Fibroblast of pulmonary artery (primary cell): ENCODE results near the gene PIK3CD.

ENCODE experiments used
- DNase-seq: peaks from one replicate; pipeline ENCODE4 v3.0.0-alpha.2; 2010; ENCODE audit warnings: low read depth
- H3K4me3 ChIP-seq: replicated peaks from 2 replicates; pipeline ENCODE4 v1.5.1; 2011; ENCODE audit warnings: low read depth, mild to moderate bottlenecking, control low read depth, low read length, moderate library complexity
- TF ChIP-seq, protein P1 (sequence below): IDR thresholded peaks from 2 replicates; pipeline ENCODE4 v1.5.1; 2011; ENCODE audit warnings: mild to moderate bottlenecking, control low read depth, low read length, inconsistent platforms; ENCODE audit errors: missing control alignments

The PIK3CD gene

DNA sequence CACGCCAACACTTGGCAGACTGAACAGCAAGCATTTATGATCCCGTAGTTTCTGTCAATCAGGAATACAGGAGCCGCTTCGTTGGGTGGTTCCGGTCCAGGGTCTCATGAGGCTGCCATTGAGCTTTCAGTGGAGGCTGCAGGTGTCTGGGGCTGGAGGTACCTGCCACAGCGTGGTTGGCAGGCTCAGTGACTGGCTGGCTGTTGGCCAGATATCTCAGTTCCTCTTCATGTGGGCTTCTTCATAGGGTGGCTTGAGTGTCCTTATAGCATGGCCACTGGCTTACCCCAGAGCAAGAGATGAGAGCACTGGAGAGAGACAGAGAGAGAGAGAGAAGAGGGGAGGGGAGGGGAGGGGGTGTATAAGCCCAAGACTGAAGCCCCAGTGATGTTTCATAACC lies 29.3 kb downstream of the PIK3CD start:
- TF ChIP-seq, protein P1, sequence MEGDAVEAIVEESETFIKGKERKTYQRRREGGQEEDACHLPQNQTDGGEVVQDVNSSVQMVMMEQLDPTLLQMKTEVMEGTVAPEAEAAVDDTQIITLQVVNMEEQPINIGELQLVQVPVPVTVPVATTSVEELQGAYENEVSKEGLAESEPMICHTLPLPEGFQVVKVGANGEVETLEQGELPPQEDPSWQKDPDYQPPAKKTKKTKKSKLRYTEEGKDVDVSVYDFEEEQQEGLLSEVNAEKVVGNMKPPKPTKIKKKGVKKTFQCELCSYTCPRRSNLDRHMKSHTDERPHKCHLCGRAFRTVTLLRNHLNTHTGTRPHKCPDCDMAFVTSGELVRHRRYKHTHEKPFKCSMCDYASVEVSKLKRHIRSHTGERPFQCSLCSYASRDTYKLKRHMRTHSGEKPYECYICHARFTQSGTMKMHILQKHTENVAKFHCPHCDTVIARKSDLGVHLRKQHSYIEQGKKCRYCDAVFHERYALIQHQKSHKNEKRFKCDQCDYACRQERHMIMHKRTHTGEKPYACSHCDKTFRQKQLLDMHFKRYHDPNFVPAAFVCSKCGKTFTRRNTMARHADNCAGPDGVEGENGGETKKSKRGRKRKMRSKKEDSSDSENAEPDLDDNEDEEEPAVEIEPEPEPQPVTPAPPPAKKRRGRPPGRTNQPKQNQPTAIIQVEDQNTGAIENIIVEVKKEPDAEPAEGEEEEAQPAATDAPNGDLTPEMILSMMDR = no peak
- no peak for DNase-seq

DNA sequence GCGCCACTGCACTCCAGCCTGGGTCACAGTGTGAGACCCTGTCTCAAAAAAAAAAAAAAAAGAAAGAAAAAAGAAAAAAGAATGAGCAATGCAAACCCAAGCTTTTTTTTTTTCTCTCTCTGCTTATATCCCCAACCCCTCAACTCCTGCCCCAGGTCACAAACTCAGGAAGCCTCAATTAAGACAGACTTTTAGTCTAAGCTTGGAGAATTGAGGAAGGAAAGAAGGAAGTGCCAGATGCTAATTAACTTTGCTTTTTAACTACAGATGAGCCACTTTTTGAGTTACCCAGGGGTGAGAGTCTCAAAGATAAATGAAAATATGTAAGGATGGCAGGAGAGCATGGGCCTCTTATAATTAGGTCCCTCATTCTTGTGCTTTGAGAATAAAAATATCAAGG lies 33.3 kb downstream of the PIK3CD start:
- no peak overlapping the region for H3K4me3 ChIP-seq
- no peak for DNase-seq
- TF ChIP-seq, protein P1 = no peak

More for the DNA sequence above, 29.3 kb downstream of the PIK3CD start:
- H3K4me3 ChIP-seq = no peak overlapping the region

GRCh38 chr1:9687120-9687873 lies 35.8 kb downstream of the PIK3CD start:
- TF ChIP-seq, protein P1 = no peak
- DNase-seq = peak; percentile 42
- peak overlapping the region; percentile 52 for H3K4me3 ChIP-seq

DNA sequence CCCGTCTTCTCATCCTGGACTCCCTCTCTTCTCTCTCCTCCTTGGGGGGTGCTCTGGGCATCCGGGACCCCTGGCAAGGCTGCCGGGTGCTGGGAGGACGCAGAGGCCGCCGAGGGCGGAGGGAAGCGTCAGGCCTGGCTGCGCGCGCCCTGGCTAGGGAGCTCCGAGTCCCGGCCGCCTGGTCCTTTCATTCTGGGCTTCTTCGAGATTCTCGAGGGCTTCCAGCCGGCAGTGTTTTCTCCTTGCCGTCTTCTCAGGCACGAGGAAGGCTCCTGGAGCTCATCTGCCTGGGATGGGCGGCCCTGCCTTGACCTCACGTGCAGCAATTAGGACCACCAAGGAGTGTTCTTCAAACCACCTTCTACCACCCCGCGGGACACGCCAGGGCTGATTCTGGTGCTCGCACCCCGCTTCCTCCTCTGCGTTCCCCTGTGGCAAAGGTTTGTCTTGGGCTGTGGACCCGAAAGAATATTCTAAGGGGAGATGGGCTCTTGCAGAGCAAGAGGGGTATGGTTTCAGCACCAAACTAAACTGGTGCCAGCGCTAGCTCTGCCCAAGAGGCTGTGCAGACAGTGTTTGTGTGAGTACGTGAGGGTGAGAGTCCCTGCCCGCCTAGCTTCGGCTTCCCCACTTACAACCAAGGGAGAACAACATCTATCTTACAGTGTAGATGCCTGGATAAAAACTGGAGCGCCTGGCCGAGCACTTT lies 36.5 kb downstream of the PIK3CD start:
- TF ChIP-seq, protein P1 = no peak
- DNase-seq = peak; percentile 15
- H3K4me3 ChIP-seq = peak overlapping the region; percentile 52

DNA sequence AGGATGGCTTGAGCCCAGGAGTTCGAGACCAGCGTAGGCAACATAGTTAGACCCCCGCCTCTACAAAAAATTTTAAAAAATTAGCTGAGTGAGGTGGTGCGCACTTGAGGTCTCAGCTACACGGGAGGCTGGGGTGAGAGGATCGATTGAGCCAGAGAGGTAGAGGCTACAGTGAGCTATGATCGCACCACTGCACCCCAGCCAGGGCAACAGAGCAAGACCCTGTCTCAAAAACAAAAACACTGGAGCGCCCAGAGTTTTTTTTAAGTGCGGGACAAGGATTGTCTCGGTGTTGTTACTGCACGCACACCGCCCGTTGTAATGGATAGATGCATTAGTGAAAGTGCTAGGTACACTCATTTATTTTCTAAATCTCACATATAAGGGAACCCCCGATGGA lies 37.1 kb downstream of the PIK3CD start:
- DNase-seq = no peak
- H3K4me3 ChIP-seq = peak overlapping the region; percentile 52
- TF ChIP-seq, protein P1 = no peak

- TF ChIP-seq, protein P1 = no peak
- peak; percentile 68 for DNase-seq
- H3K4me3 ChIP-seq = peak overlapping the region; percentile 61
Measured at GRCh38 chr1:9689011-9689706, 37.6 kb downstream of the PIK3CD start.
